ENCODE measurements around the gene FBXL16.

The FBXL16 gene

DNA sequence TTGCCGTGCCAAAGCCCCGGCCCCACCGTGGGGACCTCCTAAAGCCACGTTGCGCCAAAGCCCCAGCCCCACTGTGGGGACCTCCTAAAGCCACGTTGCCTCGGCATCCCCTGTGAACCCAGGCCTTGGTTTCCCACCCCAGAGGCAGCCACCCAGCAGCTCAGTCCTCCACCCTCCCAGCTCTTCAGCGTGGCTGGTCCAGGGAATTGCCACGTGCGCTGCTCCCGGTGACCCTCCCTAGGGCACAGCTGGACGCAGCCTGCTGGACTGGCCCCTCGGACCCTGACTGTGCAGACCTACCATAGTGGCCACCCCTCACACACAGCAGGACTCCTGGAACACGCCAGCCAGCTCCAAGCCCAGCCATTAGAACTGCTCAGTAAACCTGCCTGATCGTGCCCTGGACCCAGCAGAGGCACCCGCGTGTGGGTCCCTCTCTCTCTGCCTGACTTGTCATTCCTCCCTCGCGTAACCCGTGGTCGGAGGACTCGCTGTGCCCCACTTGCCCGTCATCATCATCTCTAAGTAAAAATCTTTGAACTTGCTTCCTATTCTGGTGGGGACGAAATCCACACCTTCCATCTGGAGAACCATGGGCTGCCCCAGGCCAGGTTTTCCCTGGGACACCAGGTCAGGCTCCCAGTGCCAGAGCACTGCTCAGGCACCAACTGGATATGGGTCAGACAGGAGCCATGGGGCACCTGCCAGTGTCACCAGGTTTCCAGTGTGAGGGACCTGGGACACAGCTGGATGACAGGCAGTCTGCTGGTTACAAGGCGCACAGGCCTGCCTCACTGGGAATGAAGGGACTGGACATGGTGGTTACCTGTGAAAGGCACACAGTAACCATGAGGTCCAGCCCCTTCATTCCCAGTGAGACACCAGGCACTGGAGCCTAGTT is 29.6 kb upstream of the FBXL16 start:
- DNase-seq: no peak

DNA sequence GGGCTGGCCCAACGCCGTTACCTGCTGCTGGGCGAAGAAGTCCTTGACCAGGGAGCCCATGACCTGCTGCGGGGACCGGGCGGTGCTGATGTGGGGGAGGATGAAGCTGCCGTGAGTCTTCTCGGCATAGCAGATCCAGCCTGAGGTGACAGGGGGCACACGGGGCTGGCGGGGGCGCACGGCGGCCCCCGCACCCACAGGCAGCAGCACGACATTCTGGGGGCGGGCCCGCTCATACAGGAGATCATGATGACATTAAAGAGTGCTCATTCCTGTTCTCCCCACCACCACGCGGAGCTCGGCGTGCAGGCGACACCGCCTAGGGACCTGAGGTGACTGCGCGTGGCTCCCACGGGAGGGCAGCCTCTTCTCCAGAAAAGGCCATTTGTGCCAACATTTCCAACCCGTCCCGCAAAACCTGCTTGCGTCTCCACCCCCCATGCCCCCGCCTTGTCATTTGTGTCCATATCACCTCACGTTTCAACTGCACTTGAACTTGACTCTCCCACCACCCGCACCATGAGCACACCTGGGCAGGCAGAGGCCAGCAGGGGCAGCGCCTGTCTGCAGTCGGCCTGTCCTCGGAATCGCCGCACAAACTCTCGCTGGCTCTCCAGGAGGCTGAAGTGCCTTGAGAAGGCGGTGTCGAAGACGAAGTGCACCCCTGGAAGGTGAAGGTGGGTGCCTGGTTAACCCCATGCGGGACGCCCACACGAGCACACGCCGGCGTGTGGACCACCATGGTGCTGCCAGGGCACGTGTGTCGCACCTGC is 28.8 kb upstream of the FBXL16 start:
- DNase-seq: no peak

GRCh38 chr16:733382-734207 is 28.0 kb upstream of the FBXL16 start:
- DNase-seq: no peak

GRCh38 chr16:732936-733335 is 27.3 kb upstream of the FBXL16 start:
- DNase-seq: no peak

DNA sequence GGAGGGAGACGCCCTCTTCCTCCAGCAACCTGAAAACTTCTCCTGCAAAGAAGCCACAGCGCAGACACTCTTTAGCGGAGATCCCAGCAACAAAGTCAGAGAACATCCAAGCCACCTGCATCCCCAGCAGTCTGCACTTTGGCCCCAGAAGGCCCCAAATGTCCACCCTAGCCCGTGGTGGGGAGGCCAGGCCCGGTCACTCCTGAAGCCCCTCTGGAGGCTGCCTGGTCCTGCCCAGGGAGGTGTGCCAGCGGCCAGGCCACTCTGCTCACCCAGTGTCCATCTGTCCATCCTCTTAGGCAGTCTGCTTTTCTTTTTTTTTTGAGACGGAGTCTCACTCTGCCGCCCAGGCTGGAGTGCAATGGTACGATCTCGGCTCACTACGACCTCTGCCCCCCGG is 26.7 kb upstream of the FBXL16 start:
- no peak for DNase-seq

DNA sequence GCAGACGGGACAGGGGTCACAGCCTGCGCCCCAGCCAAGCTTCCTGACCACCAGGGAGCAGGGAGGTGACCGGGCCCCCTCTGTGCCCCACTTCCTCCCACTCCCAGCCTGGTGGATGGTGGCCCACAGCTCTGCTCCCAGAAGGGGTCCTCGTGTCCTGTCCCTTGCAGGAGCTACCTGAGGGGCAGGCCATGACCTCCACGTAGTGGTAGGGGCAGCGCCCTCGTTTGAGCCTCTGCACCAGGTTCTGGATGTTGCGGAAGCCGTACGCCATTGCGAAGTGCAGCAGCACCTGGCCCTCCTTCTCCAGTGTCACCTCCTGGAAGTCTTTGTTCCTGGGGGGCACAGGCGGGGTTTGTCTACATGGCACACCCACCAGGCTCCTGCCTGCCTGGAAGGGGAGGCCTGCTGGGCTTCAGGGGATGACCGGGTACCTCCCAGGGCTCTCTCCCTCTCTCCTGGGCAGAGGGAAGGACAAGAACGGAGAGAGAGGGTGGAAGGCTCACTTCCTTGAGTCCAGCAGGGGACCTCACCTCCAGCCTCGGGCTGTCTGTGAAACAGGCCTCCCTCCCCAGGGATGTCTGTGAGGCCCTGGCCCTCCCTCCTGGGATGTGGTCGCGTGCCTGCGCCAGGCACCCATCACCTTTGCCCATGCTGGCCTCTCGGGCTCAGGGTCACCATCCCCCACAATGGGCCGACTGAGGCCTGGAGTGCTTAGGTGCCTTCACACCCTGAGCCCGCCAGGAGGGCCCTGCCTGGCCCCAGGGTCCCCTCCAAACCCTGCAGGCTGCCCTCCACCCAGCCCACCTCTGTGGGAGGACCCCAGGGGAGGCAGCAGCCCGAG is 25.3 kb upstream of the FBXL16 start:
- no peak for DNase-seq

GRCh38 chr16:729768-730665 is 24.4 kb upstream of the FBXL16 start:
- DNase-seq: no peak

GRCh38 chr16:728890-729744 is 23.5 kb upstream of the FBXL16 start:
- DNase-seq: no peak

- DNase-seq: peak; percentile 73 to 76
Measured at GRCh38 chr16:728131-728889, 22.7 kb upstream of the FBXL16 start.

GRCh38 chr16:727291-727977 is 21.8 kb upstream of the FBXL16 start:
- peak; percentile 36 to 37 for DNase-seq

GRCh38 chr16:726438-727290 is 21.1 kb upstream of the FBXL16 start, which contains the start of the genes CCDC78 and HAGHL:
TSS of gene CCDC78 (minus strand) at chr16:726443. CDS start at chr16:726367, 76 bp downstream.
TSS of gene HAGHL (plus strand) at chr16:727106. CDS start at chr16:727510, 404 bp downstream.
- peak; percentile 63 to 74 for DNase-seq

DNA sequence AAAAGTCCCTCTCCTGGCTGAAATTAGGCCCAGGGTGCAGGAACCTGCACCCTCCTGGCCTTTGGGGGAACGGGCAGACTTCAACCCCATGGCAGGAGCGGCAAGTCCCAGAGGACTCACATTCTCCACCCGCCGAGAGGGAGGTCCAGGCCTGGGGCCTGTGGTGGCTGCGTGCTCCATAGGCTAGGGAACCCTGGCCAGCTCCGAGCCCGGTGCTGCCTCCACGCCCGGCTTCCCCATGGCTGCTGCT is 20.5 kb upstream of the FBXL16 start:
- DNase-seq: no peak

DNA sequence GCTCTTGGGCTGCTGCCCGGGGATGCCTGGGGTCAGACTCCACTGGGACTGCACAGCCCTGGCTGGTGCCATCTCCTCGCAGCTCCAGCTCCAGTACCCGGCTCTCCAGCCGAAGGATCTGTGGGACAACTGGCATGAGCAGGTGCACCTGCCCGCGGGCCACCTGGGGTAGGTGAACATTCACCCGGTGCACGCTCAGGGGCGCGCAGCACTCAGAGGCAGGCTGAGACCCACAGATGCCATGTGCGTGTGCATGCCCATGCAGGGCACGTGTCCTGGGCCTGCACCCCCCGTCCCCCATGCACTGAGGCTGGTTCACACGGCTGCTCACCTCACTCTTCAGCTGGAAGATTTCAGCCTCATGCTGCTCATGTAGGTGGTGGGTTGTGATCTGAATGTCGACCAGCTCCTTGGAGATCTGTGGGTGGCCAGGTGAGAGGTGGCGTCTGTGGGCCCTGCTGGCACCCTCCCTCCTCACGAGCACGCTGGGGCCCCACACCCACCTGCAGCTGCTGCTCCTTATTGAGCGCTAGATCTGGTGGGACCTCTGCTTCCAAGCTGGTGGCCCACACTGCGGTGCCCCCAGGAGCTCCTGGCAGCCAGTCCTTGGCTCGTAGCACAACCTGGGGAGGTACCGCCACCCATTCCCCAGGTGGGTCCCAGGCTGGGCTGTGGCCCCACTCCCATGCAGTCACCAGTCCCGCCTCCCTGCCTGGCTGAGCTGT is 20.0 kb upstream of the FBXL16 start:
- DNase-seq: no peak

DNA sequence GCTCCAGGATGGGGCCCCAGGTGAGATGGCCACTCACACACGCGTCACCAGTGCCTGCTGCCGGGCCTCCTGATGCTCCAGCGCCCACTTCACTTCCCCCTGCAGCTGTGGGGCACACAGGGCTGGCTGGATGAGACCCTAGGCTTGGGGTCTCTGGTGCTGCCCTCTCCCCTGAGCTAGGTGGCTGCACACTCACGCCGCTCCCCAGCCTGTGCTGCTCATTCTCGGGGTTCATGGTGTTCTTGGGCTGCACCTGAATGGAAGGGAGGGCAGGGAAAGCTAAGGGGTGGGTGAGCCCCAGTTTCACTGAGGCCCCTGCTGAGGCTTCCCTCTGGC is 19.4 kb upstream of the FBXL16 start:
- DNase-seq: no peak

DNA sequence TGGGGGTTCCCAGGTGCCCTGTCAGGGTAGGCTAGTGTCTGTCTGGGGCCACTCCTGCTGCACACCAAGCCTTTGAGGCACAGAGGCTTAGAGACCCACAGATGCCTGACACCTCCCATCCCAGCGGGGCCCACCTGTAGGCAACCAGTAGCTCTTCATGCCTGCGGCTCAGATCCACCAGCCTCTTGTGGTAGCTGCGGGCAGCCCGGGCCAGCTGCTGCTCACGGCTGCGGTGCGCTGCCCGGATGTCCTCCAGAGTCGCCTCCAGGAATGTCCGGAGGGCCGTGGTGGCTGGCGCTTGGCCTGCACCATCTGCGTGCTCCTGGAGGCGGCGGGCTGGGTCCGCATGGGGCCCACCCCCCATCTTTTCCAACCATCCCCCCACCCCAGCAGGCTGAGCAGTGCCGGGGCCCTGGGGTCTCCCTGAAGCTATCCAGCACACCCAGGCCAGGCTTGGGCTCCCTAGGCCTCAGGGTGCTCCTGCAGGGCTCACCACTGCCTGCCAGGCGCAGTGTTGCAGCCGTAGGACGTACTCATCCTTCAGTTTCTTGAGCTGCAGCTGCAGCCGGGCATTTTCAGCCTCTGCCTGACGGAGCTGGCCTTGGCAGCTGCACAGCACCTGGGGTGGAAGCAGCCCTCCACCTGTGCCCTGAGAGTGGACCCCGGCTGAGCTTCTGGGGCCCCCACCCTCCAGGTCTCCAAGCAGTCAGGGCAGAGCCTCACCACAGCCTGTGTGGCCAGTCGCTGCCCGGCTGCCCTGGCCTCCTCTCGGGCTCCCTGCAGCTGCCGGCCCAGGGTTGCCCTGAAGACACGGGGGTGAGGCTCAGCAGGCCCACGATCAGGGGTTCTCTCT is 18.8 kb upstream of the FBXL16 start:
- DNase-seq: no peak

GRCh38 chr16:723695-724094 is 18.1 kb upstream of the FBXL16 start:
- DNase-seq: no peak
